ENCODE data around the gene FREM1. TPM values are rescaled to one million over a fixed set of nuclear protein-coding genes. Genes with fewer than 3 reads are reported as not detected.

Gene FREM1
- total and polyA plus RNA-seq, 2 experiments from 2014 or later, result 9.2 to 54.4 TPM

GRCh38 chr9:14752871-14753270, 157.4 kb downstream of the FREM1 start:
- no peaks in the 10 kb centered on the region for H3K36me3 ChIP-seq
- TF ChIP-seq CTCF (IDR thresholded peaks at IDR 0.05; ENCODE audit: low read depth, low read length), result no peak
- H3K9me3 ChIP-seq (ENCODE audit: low read depth), result no peaks in the 10 kb centered on the region
- H3K27ac ChIP-seq, result no peak overlapping the region
- no peak overlapping the region for H3K4me3 ChIP-seq
- peaks cover 18% of the 10 kb centered on the region for H3K4me1 ChIP-seq (ENCODE audit: low read depth)
- no peak for DNase-seq (ENCODE audit: low read depth in 1 of 2, low spot score in 1 of 2)
- H3K27me3 ChIP-seq, result no peaks in the 10 kb centered on the region

- Histone ChIP-seq H3K4me3 (no peak overlapping the region), H3K4me1 (ENCODE audit: low read depth) (peaks cover 18% of the 10 kb centered on the region), H3K36me3 (no peaks in the 10 kb centered on the region), H3K27ac (no peak overlapping the region), H3K27me3 (no peaks in the 10 kb centered on the region), H3K9me3 (ENCODE audit: low read depth) (no peaks in the 10 kb centered on the region)
- no peak for TF ChIP-seq CTCF (IDR thresholded peaks at IDR 0.05; ENCODE audit: low read depth, low read length)
- peak; percentile 43 to 58 for DNase-seq (ENCODE audit: low read depth in 1 of 2, low spot score in 1 of 2)
Observed at GRCh38 chr9:14752271-14752670, 158.0 kb downstream of the FREM1 start.

- H3K4me3 ChIP-seq, result no peak overlapping the region
- TF ChIP-seq CTCF (IDR thresholded peaks at IDR 0.05; ENCODE audit: low read depth, low read length), result no peak
- H3K4me1 ChIP-seq (ENCODE audit: low read depth), result peaks cover 18% of the 10 kb centered on the region
- H3K27ac ChIP-seq, result no peak overlapping the region
- DNase-seq (ENCODE audit: low read depth in 1 of 2, low spot score in 1 of 2), result peak in 1 of 2 donors; percentile 5
- H3K27me3 ChIP-seq, result no peaks in the 10 kb centered on the region
- no peaks in the 10 kb centered on the region for H3K9me3 ChIP-seq (ENCODE audit: low read depth)
- H3K36me3 ChIP-seq, result peaks cover 9% of the 10 kb centered on the region
Observed at GRCh38 chr9:14750821-14751220, 159.4 kb downstream of the FREM1 start.

- no peak for TF ChIP-seq CTCF (IDR thresholded peaks at IDR 0.05; ENCODE audit: low read depth, low read length)
- no peaks in the 10 kb centered on the region for H3K9me3 ChIP-seq (ENCODE audit: low read depth)
- DNase-seq (ENCODE audit: low read depth in 1 of 2, low spot score in 1 of 2), result no peak
- H3K27ac ChIP-seq, result no peak overlapping the region
- no peaks in the 10 kb centered on the region for H3K27me3 ChIP-seq
- H3K4me3 ChIP-seq, result no peak overlapping the region
- peaks cover 18% of the 10 kb centered on the region for H3K4me1 ChIP-seq (ENCODE audit: low read depth)
- peaks cover 9% of the 10 kb centered on the region for H3K36me3 ChIP-seq
Observed at GRCh38 chr9:14749741-14750211, 160.5 kb downstream of the FREM1 start.

GRCh38 chr9:14748373-14748772, 161.9 kb downstream of the FREM1 start:
- Histone ChIP-seq H3K27ac (no peak overlapping the region), H3K4me3 (no peak overlapping the region), H3K27me3 (no peaks in the 10 kb centered on the region), H3K4me1 (ENCODE audit: low read depth) (peaks cover 18% of the 10 kb centered on the region), H3K36me3 (peaks cover 9% of the 10 kb centered on the region), H3K9me3 (ENCODE audit: low read depth) (no peaks in the 10 kb centered on the region)
- no peak for DNase-seq (ENCODE audit: low read depth in 1 of 2, low spot score in 1 of 2)
- no peak for TF ChIP-seq CTCF (IDR thresholded peaks at IDR 0.05; ENCODE audit: low read depth, low read length)

GRCh38 chr9:14747111-14747510, 163.1 kb downstream of the FREM1 start:
- Histone ChIP-seq H3K27ac (no peak overlapping the region), H3K36me3 (peaks cover 9% of the 10 kb centered on the region), H3K4me3 (no peak overlapping the region), H3K4me1 (ENCODE audit: low read depth) (peaks cover 17% of the 10 kb centered on the region), H3K9me3 (ENCODE audit: low read depth) (no peaks in the 10 kb centered on the region), H3K27me3 (no peaks in the 10 kb centered on the region)
- no peak for TF ChIP-seq CTCF (IDR thresholded peaks at IDR 0.05; ENCODE audit: low read depth, low read length)
- DNase-seq (ENCODE audit: low read depth in 1 of 2, low spot score in 1 of 2), result no peak

Measured in cardiac muscle cell (in vitro differentiated cells and primary cell).